ENCODE results near the gene RRM1.
A peak's percentile ranks its signal among the peaks of the same experiment; 100 is the strongest.
"Not testable (repeated sequence)": the region's sequence is repeated elsewhere in the genome, so short reads cannot be mapped to it uniquely, and the experiment has no call there.

RRM1 gene

GRCh38 chr11:4146070-4146771 is 51.6 kb downstream of the RRM1 start:
- no peak for DNase-seq

- no peak for DNase-seq
These were observed 52.1 kb downstream of the RRM1 start for GRCh38 chr11:4146772-4147098.

- DNase-seq, result no peak
These were observed 59.9 kb downstream of the RRM1 start for GRCh38 chr11:4154503-4154902.

GRCh38 chr11:4156571-4156970 is 62.0 kb downstream of the RRM1 start:
- DNase-seq, result no peak

GRCh38 chr11:4158818-4159217 is 64.2 kb downstream of the RRM1 start:
- not testable (repeated sequence) for DNase-seq

GRCh38 chr11:4161305-4161704 is 66.7 kb downstream of the RRM1 start:
- DNase-seq, result no peak

GRCh38 chr11:4164884-4165590 is 70.4 kb downstream of the RRM1 start:
- no peak for DNase-seq

- DNase-seq, result no peak
These were observed 72.7 kb downstream of the RRM1 start for GRCh38 chr11:4167292-4167691.

GRCh38 chr11:4167758-4168157 is 73.2 kb downstream of the RRM1 start:
- DNase-seq, result no peak

- DNase-seq, result not testable (repeated sequence)
These were observed 81.2 kb downstream of the RRM1 start for GRCh38 chr11:4175620-4176350.

GRCh38 chr11:4178813-4179662 is 84.4 kb downstream of the RRM1 start:
- DNase-seq, result no peak

GRCh38 chr11:4180441-4181183 is 86.0 kb downstream of the RRM1 start:
- DNase-seq, result no peak

GRCh38 chr11:4181782-4182721 is 87.5 kb downstream of the RRM1 start:
- DNase-seq, result peak; percentile 30 to 55

- DNase-seq, result no peak
These were observed 88.9 kb downstream of the RRM1 start for GRCh38 chr11:4183410-4184057.

GRCh38 chr11:4184163-4184916 is 89.7 kb downstream of the RRM1 start:
- DNase-seq, result no peak

GRCh38 chr11:4185561-4185960 is 91.0 kb downstream of the RRM1 start:
- no peak for DNase-seq

GRCh38 chr11:4186464-4187054 is 92.0 kb downstream of the RRM1 start:
- DNase-seq, result no peak

GRCh38 chr11:4187055-4187988 is 92.7 kb downstream of the RRM1 start:
- peak; percentile 80 to 92 for DNase-seq

Data from NCI-H446 (cell line).